GM23248 (cell line): Measurements from ENCODE around the gene CAMK1D.

Experiments used
- EZH2 ChIP-seq: fragments of 200-600 bp; sonication (generic); IDR thresholded peaks from 2 replicates; pipeline ENCODE4 v1.6.1; 2018; ENCODE audit warnings: antibody characterized with exemption, mild to moderate bottlenecking; ENCODE audit not compliant: insufficient read depth, poor library complexity, severe bottlenecking
- EZH2phosphoT487 ChIP-seq: fragments of 200-600 bp; sonication (generic); IDR thresholded peaks from 2 replicates; pipeline ENCODE4 v1.6.1; 2018; ENCODE audit warnings: antibody characterized with exemption, moderate library complexity, mild to moderate bottlenecking, low read depth; ENCODE audit not compliant: insufficient read depth

DNA sequence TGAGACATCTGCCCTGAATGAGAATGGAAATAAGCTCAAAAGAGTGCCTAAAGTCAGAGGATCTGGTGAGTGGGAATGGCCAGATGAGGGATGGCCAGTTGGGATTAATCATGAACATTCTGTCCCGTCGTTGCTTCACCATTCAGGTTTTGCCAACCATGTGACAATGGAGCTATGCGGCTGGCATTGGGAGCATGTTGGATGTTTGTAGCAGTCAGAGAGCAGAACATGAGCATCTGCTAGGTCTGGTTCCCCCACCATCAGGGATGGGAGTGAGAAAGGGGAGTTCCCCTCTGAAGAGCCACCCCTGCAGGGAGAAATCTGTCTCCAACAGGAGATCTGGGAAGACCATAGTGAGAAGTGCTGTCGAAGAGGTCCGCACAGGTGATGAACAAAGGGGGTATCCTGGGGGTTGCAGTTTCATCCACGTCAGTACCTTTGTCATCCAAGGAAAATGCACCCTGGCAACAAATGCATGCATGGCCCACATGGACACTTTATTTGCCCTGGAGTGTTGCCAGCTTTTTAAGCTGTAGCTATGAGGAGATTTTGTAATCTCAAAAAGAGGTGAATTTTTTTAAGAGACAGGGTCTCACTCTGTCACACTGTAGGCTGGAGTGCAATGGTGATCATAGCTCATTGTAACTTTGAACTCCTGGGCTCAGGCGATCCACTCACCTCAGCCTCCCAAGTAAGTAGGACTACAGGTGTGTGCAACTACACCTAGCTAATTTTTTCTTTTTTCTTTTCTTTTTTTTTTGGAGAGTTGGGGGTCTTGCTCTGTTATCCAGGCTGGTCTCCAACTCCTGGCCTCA is 190.2 kb downstream of the CAMK1D start:
- TF ChIP-seq EZH2, result no peak
- TF ChIP-seq EZH2phosphoT487, result no peak
